Measurements from ENCODE around the gene PUSL1. TPM values are rescaled to one million over a fixed set of nuclear protein-coding genes. Genes with fewer than 3 reads are reported as not detected.

Gene PUSL1
- total RNA-seq, 1 experiment from 2014 or later, result 24.7 TPM

DNA sequence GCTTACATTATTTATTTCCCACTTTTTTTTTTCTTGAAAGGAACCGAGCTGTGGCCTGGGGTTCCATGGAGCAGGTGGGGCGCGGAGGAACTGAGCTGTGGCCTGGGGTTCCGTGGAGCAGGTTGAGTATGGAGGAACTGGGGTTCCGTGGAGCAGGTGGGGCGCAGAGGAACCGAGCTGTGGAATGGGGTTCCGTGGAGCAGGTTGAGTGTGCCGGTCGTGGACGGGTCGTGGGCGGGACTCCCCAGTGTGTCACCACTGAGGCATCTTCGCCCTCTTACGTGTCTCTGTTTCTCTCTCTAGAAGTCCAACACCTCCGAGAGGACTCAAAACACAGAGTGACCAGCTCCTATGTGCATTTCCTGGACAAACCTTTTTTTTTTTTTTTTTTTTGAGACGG, 29.4 kb upstream of the PUSL1 start:
- no peak for DNase-seq (ENCODE audit: low spot score)

DNA sequence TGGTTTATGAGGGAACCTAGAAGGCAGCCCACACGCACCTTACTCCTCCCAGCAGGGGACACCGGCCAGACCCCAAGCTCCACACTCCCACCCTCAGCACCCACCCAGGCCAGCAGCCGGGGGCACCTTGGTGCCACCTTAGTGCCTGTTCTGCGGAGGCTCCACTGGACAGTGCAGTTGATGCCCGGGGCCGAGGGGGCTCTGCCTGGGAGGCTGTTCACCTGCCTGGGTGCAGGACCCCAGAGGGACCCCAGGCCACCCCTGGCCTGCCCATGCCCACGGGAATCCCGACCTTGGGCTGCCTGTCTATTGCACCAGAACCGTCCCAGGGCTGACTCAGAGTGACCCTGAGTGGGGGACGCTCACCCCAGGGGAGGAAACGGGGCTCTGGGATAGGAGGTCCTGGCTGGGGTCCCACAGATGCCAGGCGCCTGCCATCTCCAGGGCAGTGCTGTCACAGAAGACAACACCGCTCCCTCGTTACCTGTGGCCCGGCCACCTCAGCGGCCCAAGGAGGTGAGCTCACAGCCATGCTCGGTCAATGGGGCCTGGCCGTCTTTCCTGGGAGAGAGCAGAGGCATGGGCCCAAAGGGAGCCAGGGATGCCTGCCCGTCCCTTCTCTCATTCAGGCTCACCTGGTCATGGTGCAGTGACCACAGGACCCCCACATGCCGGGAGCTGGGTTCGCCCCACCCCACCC, 27.5 kb upstream of the PUSL1 start:
- no peak for DNase-seq (ENCODE audit: low spot score)

DNA sequence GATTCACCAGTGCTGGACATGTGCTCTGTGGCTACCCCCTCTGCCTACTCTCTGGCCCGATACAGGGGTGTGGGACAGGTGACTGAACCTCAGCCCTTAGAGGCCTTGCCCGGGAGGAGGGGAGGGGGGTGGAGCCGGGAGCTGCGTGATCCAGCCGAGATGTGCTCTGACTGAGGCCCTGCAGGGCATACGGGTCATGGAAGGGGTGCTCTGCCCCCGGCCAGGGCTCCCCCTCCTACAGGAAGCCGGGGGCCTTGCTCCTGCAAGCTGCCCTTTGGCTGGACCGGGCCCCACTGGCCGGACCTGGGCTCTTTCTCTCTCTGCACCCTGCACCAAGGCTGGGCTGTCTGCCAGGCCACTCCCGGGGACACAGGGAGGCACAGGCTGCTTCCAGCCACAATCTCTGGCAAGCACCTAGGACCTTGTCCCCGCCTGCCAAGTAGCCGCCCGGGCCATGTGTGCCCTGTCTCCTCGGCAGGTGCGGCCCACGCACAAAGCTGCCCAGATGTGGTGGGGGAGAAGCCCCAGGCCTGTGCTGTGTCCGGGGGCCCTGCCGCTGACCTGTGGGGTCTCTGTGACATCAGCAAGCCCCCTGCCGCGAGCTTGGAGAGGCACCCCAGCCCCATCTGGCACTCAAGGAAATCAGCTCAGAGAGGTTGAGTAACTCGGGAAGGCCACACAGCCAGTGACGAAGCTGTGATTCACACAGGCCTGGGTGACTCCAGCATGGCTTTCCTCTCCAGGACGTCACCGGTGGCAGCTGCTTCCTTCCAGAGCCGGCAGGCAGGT, 26.7 kb upstream of the PUSL1 start:
- DNase-seq (ENCODE audit: low spot score), result peak; percentile 56

DNA sequence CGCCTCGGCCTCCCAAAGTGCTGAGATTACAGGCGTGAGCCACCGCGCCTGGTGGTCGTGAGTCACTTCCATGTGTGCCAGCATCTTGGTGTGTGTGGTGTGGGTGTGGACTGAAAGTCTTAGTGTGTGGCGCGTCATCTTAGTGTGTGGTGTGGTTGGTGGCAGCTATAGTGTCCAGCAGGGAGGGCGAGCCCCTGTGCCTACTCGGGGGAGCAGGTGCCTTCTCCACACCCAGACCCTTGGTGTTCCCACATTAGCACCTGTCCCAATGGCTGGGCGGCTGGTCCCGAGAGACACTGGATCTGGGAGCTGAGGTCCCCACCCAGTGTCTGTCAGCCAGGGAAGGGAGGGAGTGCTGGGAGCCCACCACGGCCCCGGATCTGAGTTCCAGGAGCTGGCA, 25.4 kb upstream of the PUSL1 start:
- peak; percentile 56 for DNase-seq (ENCODE audit: low spot score)

DNA sequence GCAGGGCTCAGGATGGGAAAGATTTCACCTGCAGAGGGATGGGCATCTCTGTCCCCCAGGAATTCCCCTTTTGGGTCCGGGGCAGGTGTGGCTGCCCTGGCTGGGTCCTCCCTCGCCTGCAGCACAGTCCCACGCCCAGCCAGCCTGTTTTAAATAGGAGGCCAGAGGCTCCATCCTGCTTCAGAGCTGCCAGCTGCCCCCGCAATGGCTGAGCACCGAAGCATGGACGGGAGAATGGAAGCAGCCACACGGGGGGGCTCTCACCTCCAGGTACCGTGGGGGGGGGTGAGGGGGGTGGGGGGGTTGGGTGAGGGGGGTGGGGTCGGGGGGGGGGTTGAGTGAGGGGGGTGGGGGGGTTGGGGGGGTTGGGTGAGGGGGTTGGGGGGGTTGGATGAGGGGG, 24.6 kb upstream of the PUSL1 start:
- no peak for DNase-seq (ENCODE audit: low spot score)

DNA sequence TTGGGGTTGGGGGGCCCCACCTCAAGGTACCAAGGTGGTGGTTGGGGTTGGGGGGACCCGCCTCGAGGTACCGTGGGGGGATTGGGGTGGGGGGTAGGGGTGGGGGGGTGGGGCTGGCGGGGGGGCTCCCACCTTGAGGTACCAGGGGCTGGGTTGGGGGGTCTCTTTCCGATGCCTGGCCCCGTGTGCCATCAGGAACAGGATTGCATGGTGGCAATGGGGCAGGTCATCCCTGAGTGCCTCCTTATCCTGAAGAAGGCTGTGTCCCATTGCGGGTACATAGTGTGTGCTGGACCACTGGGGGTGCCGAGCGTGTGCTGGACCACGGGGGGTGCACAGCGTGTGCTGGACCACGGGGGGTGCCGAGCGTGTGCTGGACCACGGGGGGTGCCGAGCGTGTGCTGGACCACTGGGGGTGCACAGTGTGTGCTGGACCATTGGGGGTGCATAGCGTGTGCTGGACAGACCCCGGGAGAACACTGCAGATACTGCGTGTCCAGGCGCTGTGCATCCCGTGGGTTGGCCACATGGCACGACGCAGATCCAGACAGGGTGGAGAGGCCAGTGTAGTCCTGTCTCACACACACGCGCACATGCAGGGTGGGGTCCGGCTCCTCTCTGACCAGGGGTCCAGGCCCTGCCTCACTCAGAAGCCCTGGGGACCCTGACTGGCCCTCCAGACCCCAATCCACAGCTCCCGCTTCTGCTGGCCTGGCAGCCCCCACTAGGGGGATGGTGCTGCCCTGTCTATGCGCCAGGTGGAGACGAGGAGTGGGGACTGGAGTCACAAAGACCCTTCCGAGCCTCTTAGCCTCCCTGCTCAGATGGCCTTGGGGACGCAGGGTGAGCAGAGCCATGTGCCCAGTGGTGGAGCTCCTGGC, 23.9 kb upstream of the PUSL1 start:
- DNase-seq (ENCODE audit: low spot score), result no peak

DNA sequence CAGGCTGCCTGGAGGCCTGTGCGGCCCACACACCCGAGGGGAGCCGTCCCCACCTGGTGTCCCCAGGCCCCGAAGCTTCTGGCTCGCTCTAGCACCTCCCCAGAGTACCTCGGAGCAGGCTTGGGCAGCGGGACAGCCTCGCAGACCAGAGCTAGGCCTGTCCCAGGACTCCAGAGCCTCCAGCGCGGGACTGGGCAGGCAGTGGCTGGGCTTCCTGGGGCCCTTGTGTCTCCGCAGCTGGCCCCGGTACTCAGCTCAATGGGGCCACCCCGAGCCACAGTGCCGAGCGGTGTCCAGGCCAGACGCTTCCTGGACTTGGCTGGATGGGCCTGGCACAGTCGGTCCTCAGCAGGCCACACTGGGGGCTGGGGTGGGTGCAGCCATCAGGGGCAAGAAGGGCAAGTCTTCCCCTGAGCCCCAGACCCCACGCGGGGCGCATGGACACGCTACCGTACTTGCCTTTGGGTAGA, 23.3 kb upstream of the PUSL1 start:
- DNase-seq (ENCODE audit: low spot score), result no peak

DNA sequence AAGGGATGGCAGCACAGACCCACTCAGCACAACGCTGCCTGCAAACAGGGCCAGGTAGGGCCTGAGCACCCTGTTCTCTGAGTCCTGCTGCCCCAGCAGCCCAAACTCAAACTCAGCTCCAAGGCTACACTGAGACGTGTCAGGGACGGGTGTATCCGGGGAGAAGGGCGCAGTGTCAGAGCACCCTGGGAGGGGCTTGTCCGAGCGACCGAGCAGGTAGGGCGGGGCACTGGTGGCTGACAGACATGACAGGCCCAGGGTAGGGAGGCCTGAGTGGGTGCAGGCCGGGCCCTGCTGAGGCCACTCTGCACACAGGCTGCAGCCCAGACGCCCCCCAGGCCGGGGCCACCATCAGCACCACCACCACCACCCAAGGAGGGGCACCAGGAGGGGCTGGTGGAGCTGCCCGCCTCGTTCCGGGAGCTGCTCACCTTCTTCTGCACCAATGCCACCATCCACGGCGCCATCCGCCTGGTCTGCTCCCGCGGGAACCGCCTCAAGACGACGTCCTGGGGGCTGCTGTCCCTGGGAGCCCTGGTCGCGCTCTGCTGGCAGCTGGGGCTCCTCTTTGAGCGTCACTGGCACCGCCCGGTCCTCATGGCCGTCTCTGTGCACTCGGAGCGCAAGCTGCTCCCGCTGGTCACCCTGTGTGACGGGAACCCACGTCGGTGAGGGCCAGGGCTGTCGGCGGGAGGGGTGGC, 22.6 kb upstream of the PUSL1 start:
- no peak for DNase-seq (ENCODE audit: low spot score)

DNA sequence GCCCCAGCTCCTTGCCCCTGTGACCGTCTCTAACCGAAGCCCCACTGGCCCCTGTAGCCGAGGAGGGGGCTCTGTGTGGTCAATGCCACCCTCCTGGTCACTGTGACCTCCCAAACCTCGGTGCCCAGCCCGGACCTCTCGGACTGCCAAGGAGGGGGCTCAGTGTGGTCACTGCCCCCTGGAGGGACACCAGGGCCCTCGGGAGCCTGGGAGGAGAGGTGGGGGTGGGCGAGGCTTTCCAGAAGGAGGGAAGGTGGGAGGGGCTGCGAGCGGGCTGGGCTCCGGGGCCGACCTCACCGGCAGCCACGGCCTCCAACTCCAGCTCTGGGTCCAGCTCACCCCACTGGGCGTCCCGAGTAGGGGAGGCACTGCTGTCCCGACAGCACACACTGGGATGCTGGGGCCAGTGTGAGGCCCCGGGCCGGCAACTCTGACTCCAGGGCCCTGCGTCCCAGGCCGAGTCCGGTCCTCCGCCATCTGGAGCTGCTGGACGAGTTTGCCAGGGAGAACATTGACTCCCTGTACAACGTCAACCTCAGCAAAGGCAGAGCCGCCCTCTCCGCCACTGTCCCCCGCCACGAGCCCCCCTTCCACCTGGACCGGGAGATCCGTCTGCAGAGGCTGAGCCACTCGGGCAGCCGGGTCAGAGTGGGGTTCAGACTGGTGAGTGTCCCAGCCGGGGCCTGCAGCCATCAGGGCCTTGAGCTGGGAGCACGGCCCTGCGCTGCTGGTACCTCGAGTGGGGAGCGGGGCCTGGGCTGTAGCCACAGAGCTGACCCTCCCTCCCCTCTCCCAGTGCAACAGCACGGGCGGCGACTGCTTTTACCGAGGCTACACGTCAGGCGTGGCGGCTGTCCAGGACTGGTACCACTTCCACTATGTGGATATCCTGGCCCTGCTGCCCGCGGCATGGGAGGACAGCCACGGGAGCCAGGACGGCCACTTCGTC, 21.8 kb upstream of the PUSL1 start:
- no peak for DNase-seq (ENCODE audit: low spot score)

DNA sequence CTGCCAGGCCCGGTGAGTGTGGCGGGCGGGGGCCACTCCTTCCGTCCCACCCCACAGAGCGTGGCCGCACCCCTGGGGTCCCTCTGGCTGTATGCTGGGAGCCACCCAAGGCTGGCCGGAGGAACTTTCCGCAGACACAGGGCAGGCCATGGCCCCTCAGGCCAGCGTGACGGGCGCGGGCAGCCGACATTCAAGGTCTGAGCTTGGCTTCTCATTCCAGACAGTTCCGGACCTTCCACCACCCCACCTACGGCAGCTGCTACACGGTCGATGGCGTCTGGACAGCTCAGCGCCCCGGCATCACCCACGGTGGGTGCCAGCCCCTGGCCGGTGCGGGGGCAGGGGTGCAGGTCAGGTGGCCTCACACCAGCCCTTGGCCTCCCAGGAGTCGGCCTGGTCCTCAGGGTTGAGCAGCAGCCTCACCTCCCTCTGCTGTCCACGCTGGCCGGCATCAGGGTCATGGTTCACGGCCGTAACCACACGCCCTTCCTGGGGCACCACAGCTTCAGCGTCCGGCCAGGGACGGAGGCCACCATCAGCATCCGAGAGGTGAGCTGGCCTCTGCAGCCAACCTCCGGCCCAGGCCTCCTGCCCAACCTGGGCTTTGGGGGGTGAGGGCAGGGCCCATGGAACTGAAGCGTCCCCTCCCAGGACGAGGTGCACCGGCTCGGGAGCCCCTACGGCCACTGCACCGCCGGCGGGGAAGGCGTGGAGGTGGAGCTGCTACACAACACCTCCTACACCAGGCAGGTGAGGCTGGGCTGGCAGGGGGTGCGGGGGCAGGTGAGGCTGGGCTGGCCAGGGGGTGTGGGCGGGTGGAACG, 20.9 kb upstream of the PUSL1 start:
- no peak for DNase-seq (ENCODE audit: low spot score)

DNA sequence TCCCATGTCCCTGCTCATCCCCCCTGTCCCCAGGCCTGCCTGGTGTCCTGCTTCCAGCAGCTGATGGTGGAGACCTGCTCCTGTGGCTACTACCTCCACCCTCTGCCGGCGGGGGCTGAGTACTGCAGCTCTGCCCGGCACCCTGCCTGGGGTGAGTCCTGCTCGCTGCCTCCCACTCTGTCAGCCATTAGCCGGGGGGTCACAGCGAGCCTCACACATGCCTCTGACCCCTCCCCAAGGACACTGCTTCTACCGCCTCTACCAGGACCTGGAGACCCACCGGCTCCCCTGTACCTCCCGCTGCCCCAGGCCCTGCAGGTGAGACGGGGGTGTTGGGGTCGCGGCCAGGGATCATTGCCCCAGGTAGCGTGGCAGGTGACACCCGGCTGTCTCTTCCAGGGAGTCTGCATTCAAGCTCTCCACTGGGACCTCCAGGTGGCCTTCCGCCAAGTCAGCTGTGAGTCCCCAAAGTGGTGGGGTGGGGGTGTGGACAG, 18.1 kb upstream of the PUSL1 start:
- no peak for DNase-seq (ENCODE audit: low spot score)

DNA sequence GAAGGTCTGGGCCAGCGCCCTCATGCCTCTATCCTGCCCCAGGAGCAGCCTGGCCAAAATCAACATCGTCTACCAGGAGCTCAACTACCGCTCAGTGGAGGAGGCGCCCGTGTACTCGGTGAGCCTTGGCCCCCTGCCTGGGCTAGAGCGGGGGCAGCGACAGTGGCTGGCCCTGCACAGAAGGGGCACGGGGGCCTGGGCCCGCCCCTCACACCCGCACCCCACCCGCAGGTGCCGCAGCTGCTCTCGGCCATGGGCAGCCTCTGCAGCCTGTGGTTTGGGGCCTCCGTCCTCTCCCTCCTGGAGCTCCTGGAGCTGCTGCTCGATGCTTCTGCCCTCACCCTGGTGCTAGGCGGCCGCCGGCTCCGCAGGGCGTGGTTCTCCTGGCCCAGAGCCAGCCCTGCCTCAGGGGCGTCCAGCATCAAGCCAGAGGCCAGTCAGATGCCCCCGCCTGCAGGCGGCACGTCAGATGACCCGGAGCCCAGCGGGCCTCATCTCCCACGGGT, 17.3 kb upstream of the PUSL1 start:
- no peak for DNase-seq (ENCODE audit: low spot score)

DNA sequence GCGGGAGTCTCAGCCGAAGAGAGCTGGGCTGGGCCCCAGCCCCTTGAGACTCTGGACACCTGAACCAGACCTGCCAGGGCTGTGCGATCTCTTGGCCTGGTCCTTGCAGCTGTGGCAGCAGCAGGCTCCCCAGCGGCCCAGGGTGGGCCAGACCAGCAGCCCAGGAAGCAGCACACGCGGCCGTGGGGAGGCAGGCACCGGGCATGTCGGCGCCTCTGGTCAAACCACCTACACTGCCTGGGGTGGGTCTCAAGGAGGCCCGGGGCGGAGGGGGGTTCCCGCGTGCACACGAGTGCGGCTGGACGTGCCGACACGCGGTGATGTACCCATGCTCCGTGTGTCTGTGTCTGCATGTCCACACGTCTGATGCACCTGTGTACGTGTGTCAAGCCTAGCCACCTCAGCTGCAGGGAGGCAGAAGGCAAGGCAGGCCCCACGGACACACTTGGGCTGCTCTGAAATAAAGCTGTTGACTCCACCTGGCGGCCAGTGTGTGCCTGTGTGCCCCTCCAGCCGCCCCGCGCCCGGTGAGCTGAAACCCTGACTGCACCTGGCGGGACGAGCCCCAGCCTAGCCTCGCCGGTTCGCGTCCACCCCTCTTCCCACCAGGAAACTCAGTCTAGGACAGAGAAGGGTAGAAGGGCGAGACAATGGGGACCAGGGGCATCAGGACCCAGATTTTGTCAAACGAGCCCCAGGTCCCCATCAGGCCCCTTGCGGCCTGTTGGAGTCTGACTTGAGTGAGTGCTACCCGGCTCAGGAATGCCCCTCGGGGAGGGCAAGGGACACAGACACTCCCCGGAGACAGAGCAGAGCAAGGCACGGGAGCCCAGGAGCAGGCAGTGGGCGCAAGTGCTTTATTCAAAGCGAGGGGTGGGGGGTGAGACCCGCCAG, 16.6 kb upstream of the PUSL1 start:
- DNase-seq (ENCODE audit: low spot score), result peak; percentile 62

DNA sequence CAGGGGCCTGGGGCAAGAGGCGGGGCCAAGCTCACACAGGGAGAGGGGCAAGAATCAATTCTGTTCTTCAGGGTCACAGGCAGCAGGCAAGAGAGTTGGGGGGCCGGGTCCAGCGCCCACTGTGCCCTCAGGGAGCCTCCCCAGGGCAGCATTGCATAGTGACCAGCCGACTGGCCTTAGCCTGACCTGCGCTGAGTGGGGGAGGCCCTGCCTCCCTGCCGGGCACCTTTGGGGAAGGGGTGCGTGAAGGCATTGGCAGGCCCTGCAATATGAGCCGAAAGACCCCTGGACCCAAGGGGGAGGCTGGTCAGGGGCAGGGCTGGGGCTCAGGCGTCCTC, 16.0 kb upstream of the PUSL1 start:
- no peak for DNase-seq (ENCODE audit: low spot score)

DNA sequence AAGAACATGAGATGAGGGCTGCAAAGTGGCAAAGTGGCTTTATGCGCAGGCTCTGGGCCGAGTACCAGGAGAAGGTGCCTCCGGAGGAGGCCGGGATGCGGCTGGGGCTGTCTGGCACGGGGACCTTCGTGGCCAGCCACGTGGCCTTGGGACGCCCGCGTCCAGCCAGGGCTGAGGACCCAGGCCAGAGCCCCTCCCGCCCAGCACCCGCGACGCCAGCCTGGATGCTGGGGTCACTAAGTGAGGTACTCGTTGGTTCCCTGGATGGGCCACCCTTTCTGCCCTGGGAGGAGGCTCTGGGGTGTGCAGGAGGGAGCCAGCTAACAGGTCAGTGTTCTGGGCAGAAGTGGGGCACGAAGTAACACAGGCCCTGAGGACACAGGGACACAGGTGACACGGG, 15.5 kb upstream of the PUSL1 start:
- no peak for DNase-seq (ENCODE audit: low spot score)

DNA sequence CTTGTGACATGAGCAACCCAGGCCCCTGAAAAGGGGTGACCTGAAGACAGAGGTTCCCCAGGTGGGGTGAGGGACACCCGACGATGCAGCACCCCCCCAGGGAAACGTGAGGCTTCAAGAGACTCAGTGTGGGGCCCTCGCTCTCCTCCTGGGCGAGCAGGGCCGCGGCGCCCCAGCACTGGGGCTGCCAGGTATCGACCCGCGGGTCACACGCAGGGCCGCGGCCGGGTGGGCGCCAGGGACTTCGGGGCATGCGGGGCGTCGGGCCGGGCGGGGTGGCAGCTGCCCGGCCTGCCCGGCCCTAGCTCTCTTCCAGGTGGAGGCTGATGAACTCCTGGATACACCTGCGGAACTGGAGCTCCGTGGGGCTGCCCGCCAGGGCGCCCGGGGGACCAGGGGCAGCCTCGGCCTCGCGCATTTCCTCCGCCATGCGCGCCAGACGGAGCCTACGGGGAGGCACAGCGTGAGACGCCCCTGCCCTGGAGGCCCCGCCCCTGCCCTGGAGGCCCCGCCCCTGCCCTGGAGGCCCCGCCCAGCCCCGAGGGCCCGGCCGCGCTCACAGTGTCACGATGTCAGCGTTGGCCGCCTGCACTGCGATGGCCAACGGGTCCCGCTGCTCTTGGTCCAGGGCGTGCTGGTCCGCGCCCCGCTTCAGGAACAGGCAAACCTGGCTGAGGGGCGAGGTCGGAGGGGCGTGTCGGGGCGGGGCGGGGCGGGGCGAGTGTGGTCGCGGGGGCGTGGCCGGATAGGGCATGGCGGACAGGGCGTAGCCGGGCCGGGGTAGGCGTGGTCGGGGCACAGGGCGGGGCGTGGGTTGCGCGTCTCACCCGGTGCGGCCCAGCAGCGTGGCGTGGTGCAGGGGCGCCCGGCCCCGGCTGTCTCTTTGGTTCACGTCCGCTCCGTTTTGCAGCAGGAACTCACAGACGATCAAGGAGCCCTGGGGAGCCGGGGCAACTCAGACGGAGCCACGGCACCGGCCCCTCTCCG, 14.8 kb upstream of the PUSL1 start:
- DNase-seq (ENCODE audit: low spot score), result no peak

DNA sequence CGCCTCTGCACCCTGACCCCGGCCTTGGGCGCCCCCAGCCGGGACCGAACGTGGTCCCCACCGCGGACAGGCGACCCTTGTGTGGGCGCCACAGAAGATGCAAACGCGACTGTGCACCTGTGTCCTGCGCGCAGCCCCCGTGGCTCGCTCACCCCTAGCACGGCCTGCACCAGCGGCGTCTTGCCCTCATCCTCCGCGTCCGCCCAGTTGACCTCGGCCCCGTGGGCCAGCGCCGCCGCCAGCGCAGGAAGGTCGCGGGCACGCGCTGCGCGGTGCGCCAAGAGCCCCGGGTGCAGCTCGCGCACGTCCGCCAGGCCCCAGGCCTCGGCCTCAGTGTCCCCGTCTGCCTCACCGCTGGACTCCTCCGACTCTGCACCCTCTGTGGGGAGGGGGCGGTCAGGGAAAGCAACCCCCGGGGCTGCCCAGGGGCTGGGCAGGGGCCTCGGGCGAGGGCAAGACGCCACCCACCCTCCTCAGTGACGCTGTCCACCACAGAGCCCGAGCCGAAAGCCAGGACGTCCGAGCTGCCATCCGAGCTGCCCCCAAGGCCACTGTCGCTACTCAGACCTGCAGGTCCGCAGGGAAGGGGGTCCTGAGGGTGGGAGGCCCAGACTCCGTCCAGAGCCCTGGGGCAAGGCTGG, 14.0 kb upstream of the PUSL1 start:
- no peak for DNase-seq (ENCODE audit: low spot score)
